ENCODE data around the gene KRTAP1-4.

- TF ChIP-seq GATA3 (IDR thresholded peaks at IDR 0.05; ENCODE audit: low read depth, low read length) (no peak), GATA2 (IDR thresholded peaks at IDR 0.05; ENCODE audit: low read depth, low read length) (no peak)
These were observed 10.6 kb downstream of the KRTAP1-4 start for GRCh38 chr17:41019415-41019814.

Measured in SH-SY5Y (cell line).